Measurements from ENCODE around the gene UVRAG. TPM values are rescaled to one million over a fixed set of nuclear protein-coding genes. Genes with fewer than 3 reads are reported as not detected.
"Not testable (repeated sequence)": the region's sequence is repeated elsewhere in the genome, so short reads cannot be mapped to it uniquely, and the experiment has no call there.

UVRAG gene
- total RNA-seq, 1 donor from 2014 or later, result 18.6 TPM

DNA sequence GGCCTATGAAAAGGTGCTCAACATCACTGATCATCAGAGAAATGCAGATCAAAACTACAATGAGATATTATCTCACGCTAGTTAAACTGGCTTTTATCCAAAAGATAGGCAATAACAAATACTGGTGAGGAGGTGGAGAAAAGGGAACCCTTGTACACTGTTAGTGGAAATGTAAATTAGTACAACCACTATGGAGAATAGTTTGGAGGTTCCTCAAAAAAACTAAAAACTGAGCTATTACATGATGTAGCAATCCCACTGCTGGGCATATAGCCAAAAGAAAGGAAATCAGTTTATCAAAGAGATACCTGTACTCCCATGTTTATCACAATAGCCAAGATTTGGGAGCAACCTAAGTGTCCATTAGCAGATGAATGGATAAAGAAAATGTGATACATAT lies 118.7 kb downstream of the UVRAG start:
- H3K36me3 Mint-ChIP-seq (ENCODE audit: low read depth); H3K4me3 Mint-ChIP-seq; H3K9me3 Mint-ChIP-seq; H3K27ac Mint-ChIP-seq; H3K27me3 Mint-ChIP-seq (ENCODE audit: insufficient read depth); intact Hi-C loops (cut with micrococcal nuclease); DNase-seq (ENCODE audit: low spot score); H3K4me1 Mint-ChIP-seq (ENCODE audit: low read depth): not testable (repeated sequence)

DNA sequence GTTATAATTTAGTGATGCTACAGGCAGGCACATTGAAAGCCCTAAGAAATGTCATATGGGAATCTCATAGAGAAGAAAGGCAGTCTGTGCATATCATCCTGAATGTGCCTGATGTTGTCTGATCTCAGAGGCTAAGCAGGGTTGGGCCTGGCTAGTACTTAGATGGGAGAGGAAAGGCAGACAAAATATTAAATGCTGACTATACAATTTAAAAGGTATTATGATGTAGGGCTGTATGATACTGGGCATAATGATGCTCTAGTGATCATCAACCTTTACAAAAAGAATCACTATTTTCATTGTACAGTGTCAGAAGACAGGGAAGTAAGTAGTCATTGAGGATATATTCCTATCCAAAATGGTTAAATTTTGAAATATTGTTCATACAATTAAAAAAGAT lies 119.8 kb downstream of the UVRAG start:
- Mint-ChIP-seq H3K9me3 (no peaks in the 10 kb centered on the region), H3K27ac (no peak overlapping the region)

DNA sequence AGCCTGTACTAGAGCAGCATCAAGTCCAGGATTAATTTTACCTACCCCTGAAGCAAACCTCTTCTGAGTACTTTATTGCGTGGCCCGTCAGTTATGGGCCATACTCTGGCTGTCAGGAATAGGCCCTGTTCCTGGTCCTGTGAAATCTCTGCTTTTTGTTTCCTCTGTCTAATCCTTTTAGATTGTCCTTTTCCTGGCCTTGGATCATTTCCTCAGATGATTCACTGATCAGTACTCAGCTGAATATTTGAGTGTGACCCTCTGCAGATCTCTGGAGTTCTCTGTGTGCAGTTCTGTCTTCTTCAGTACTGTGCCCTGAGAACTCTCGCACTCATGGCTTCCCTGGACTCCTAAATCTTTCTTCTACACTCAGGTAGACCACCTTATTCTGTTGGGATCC lies 123.5 kb downstream of the UVRAG start:
- Mint-ChIP-seq H3K27me3 (ENCODE audit: insufficient read depth) (no peaks in the 10 kb centered on the region), H3K4me1 (ENCODE audit: low read depth) (no peaks in the 10 kb centered on the region), H3K27ac (no peak overlapping the region), H3K9me3 (no peaks in the 10 kb centered on the region), H3K36me3 (ENCODE audit: low read depth) (peaks cover 2% of the 10 kb centered on the region), H3K4me3 (no peak overlapping the region)
- intact Hi-C loops (cut with micrococcal nuclease), result no loop called here
- no peak for DNase-seq (ENCODE audit: low spot score)

More for the DNA sequence above, 119.8 kb downstream of the UVRAG start:
- Mint-ChIP-seq H3K27me3 (ENCODE audit: insufficient read depth) (no peaks in the 10 kb centered on the region), H3K36me3 (ENCODE audit: low read depth) (peaks cover 2% of the 10 kb centered on the region), H3K4me1 (ENCODE audit: low read depth) (no peaks in the 10 kb centered on the region), H3K4me3 (no peak overlapping the region)
- intact Hi-C loops (cut with micrococcal nuclease), result no loop called here
- no peak for DNase-seq (ENCODE audit: low spot score)

GRCh38 chr11:75939516-75939915 lies 124.5 kb downstream of the UVRAG start:
- Mint-ChIP-seq H3K9me3 (no peaks in the 10 kb centered on the region), H3K36me3 (ENCODE audit: low read depth) (no peaks in the 10 kb centered on the region), H3K4me3 (no peak overlapping the region), H3K4me1 (ENCODE audit: low read depth) (no peaks in the 10 kb centered on the region), H3K27ac (no peak overlapping the region), H3K27me3 (ENCODE audit: insufficient read depth) (no peaks in the 10 kb centered on the region)
- intact Hi-C loops (cut with micrococcal nuclease), result no loop called here
- DNase-seq (ENCODE audit: low spot score), result no peak

GRCh38 chr11:75939992-75940391 lies 125.0 kb downstream of the UVRAG start:
- intact Hi-C loops (cut with micrococcal nuclease), result no loop called here

GRCh38 chr11:75940911-75941310 lies 125.9 kb downstream of the UVRAG start:
- intact Hi-C loops (cut with micrococcal nuclease), result no loop called here
- no peaks in the 10 kb centered on the region for H3K9me3 Mint-ChIP-seq
- no peaks in the 10 kb centered on the region for H3K4me1 Mint-ChIP-seq (ENCODE audit: low read depth)
- no peak for DNase-seq (ENCODE audit: low spot score)
- H3K36me3 Mint-ChIP-seq (ENCODE audit: low read depth), result no peaks in the 10 kb centered on the region
- H3K27ac Mint-ChIP-seq, result no peak overlapping the region
- H3K27me3 Mint-ChIP-seq (ENCODE audit: insufficient read depth), result no peaks in the 10 kb centered on the region
- no peak overlapping the region for H3K4me3 Mint-ChIP-seq

More at GRCh38 chr11:75939992-75940391, 125.0 kb downstream of the UVRAG start:
- Mint-ChIP-seq H3K27me3 (ENCODE audit: insufficient read depth) (no peaks in the 10 kb centered on the region), H3K27ac (no peak overlapping the region), H3K4me1 (ENCODE audit: low read depth) (no peaks in the 10 kb centered on the region), H3K4me3 (no peak overlapping the region), H3K9me3 (no peaks in the 10 kb centered on the region), H3K36me3 (ENCODE audit: low read depth) (no peaks in the 10 kb centered on the region)
- no peak for DNase-seq (ENCODE audit: low spot score)

DNA sequence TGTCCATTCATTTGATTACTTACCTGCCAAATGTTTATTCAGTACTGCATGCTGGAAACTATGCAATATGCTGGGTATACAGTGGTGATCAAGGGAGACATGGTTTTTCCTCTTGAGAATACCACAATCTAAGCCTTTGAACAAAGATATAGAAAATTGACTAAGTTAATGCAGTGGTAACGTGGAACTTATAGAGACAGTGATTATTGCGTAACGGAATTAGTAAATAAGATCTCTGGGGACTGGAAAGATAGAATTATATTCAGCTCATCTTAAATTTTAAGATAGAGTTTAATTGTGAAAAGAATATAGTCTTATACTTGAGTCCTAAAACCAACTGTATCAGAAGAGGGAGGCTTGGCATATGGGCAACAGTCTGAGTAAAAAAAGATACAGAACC lies 129.5 kb downstream of the UVRAG start:
- no peaks in the 10 kb centered on the region for H3K9me3 Mint-ChIP-seq

DNA sequence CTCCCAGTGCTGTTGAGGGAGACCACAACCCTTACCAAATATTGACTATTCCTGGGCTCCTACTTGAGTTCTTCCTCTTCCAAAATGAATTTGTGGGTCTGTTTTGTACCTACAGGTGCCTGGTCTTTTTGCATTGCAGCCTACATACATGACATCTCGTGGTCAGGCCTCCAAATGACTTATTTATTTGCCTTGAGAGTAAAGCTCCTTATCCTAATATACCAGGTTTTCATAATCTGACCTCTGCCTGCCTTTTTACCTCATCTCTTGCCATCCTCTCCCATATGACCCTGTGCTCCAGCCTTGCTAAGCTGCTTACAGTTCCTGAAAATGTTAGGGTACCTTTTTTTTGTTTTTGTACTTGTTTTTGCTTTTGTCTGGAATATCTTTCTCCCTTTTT lies 130.4 kb downstream of the UVRAG start:
- H3K4me1 Mint-ChIP-seq (ENCODE audit: low read depth), result no peaks in the 10 kb centered on the region
- H3K36me3 Mint-ChIP-seq (ENCODE audit: low read depth), result no peaks in the 10 kb centered on the region
- intact Hi-C loops (cut with micrococcal nuclease), result no loop called here
- H3K27me3 Mint-ChIP-seq (ENCODE audit: insufficient read depth), result no peaks in the 10 kb centered on the region
- DNase-seq (ENCODE audit: low spot score), result no peak
- H3K27ac Mint-ChIP-seq, result no peak overlapping the region
- no peak overlapping the region for H3K4me3 Mint-ChIP-seq
- H3K9me3 Mint-ChIP-seq, result no peaks in the 10 kb centered on the region

More for the DNA sequence above, 129.5 kb downstream of the UVRAG start:
- no peak for DNase-seq (ENCODE audit: low spot score)
- no peak overlapping the region for H3K27ac Mint-ChIP-seq
- no peaks in the 10 kb centered on the region for H3K36me3 Mint-ChIP-seq (ENCODE audit: low read depth)
- H3K4me3 Mint-ChIP-seq, result no peak overlapping the region
- intact Hi-C loops (cut with micrococcal nuclease), result no loop called here
- H3K27me3 Mint-ChIP-seq (ENCODE audit: insufficient read depth), result no peaks in the 10 kb centered on the region
- no peaks in the 10 kb centered on the region for H3K4me1 Mint-ChIP-seq (ENCODE audit: low read depth)

- Mint-ChIP-seq H3K4me3 (no peak overlapping the region), H3K27me3 (ENCODE audit: insufficient read depth) (no peaks in the 10 kb centered on the region), H3K27ac (no peak overlapping the region), H3K36me3 (ENCODE audit: low read depth) (no peaks in the 10 kb centered on the region), H3K9me3 (no peaks in the 10 kb centered on the region), H3K4me1 (ENCODE audit: low read depth) (no peaks in the 10 kb centered on the region)
- DNase-seq (ENCODE audit: low spot score), result no peak
- intact Hi-C loops (cut with micrococcal nuclease), result no loop called here
These were observed 130.9 kb downstream of the UVRAG start for GRCh38 chr11:75945947-75946346.

DNA sequence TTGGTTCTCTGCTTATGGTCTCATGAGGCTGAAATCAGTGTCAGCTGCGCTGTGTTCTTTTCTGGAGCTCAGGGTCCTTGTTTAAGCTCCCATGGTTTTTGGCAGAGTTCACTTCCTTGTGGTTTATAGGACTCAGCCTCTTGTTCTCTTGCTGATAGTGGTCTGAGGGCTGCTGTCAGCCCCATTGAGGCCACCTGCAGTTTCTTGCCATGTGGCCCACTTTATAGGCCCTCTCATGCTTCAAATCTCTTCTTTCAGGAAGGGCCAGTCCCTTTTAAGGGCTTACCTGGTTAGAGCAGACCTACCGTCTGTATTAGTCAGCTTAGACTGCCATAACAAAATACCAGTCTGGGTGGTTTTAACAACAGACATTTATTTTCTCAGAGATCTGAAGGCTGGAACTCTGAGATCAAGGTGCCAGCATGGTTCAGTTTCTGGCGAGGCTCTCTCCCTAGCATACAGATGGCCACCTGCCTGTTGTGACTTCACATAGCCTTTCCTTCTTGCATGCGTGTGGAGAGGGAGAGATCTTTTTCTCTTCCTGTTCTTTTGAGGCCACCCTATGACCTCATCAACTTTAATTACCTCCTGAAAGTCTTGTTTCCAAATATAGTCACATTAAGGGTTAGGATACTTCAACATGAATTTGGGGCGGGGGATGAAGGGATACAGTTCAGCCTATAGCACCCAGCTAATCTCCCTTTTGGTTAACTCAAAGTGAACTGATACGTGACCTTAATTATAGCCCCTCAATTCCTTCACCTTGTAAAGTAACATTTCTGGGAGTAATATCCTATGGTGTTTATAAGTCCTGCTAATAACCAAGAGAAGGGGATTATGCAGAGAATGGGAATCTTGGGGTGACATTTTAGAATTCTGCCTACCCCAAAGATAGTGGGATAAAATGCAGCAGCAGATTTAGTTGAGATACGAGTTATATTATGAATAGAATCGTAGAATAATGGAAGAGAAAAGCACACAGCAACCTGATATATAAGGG lies 131.8 kb downstream of the UVRAG start:
- H3K36me3 Mint-ChIP-seq (ENCODE audit: low read depth), result no peaks in the 10 kb centered on the region
- no peak overlapping the region for H3K27ac Mint-ChIP-seq
- no peak overlapping the region for H3K4me3 Mint-ChIP-seq
- no peak for DNase-seq (ENCODE audit: low spot score)
- intact Hi-C loops (cut with micrococcal nuclease), result no loop called here
- no peaks in the 10 kb centered on the region for H3K27me3 Mint-ChIP-seq (ENCODE audit: insufficient read depth)
- H3K9me3 Mint-ChIP-seq, result no peaks in the 10 kb centered on the region
- H3K4me1 Mint-ChIP-seq (ENCODE audit: low read depth), result no peaks in the 10 kb centered on the region

- intact Hi-C loops (cut with micrococcal nuclease), result no loop called here
- no peaks in the 10 kb centered on the region for H3K4me1 Mint-ChIP-seq (ENCODE audit: low read depth)
- H3K27me3 Mint-ChIP-seq (ENCODE audit: insufficient read depth), result no peaks in the 10 kb centered on the region
- no peaks in the 10 kb centered on the region for H3K36me3 Mint-ChIP-seq (ENCODE audit: low read depth)
- no peak overlapping the region for H3K4me3 Mint-ChIP-seq
- no peak for DNase-seq (ENCODE audit: low spot score)
- H3K27ac Mint-ChIP-seq, result no peak overlapping the region
- no peaks in the 10 kb centered on the region for H3K9me3 Mint-ChIP-seq
These were observed 134.1 kb downstream of the UVRAG start for GRCh38 chr11:75949023-75949672.

- DNase-seq (ENCODE audit: low spot score), result no peak
- no peaks in the 10 kb centered on the region for H3K36me3 Mint-ChIP-seq (ENCODE audit: low read depth)
- intact Hi-C loops (cut with micrococcal nuclease), result no loop called here
- H3K9me3 Mint-ChIP-seq, result no peaks in the 10 kb centered on the region
- no peak overlapping the region for H3K27ac Mint-ChIP-seq
- H3K27me3 Mint-ChIP-seq (ENCODE audit: insufficient read depth), result no peaks in the 10 kb centered on the region
- H3K4me3 Mint-ChIP-seq, result no peak overlapping the region
- H3K4me1 Mint-ChIP-seq (ENCODE audit: low read depth), result no peaks in the 10 kb centered on the region
These were observed 135.1 kb downstream of the UVRAG start for GRCh38 chr11:75950141-75950540.

DNA sequence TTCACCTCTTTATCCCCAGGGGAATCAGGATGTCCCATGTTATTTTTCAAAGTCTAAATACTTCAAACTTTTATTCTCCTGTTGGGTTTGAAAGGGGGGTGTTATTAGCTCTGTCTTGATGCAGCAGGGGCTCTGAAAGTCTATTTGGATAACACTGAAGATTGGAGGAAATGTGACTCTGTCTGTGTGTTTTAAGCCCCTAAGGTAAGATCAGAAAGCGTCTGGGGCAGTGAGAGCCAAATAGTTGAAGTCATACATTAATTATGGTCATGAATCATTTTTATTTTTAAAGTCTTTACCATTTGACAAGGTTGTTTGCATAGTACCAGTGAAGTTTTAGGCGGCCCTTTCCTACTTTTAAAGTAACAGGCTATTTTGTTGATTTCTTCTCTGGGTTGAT lies 139.0 kb downstream of the UVRAG start:
- intact Hi-C loops (cut with micrococcal nuclease), result no loop called here
- no peak for DNase-seq (ENCODE audit: low spot score)
- Mint-ChIP-seq H3K9me3 (no peaks in the 10 kb centered on the region), H3K36me3 (ENCODE audit: low read depth) (no peaks in the 10 kb centered on the region), H3K4me3 (no peak overlapping the region), H3K4me1 (ENCODE audit: low read depth) (no peaks in the 10 kb centered on the region), H3K27me3 (ENCODE audit: insufficient read depth) (no peaks in the 10 kb centered on the region), H3K27ac (no peak overlapping the region)
